Measurements from ENCODE around the gene NIBAN1. TPM values are rescaled to one million over a fixed set of nuclear protein-coding genes. Genes with fewer than 3 reads are reported as not detected.
A peak's percentile ranks its signal among the peaks of the same experiment; 100 is the strongest.

The NIBAN1 gene
- polyA plus RNA-seq, 3 donors: 10.2 to 24.6 (median 12.4) TPM

GRCh38 chr1:184975208-184975870, 1.0 kb upstream of the NIBAN1 start:
- H3K27me3 Mint-ChIP-seq (ENCODE audit: low read depth in 3 of 3): peaks cover 0 to 16% (median 3%) of the 10 kb centered on the region in 3 donors
- peak overlapping the region in 1 of 2 donors; percentile 80 for H3K4me3 Mint-ChIP-seq
- Histone ChIP-seq H3K27ac (ENCODE audit: low read depth in 1 of 2, low read length in 2 of 2) (no peak overlapping the region), H3K79me2 (ENCODE audit: insufficient read depth, low read length) (peaks cover 36% of the 10 kb centered on the region), H2AFZ (ENCODE audit: insufficient read depth, low read depth, low read length, poor library complexity, severe bottlenecking) (no peak overlapping the region), H3K4me3 (replicated peaks in 1 of 3; ENCODE audit: low read depth in 2 of 3, low read length in 3 of 3) (no peak overlapping the region), H4K20me1 (ENCODE audit: insufficient read depth, low read length) (peaks cover 4% of the 10 kb centered on the region), H3K4me2 (replicated peaks; ENCODE audit: extremely low read depth, low read length, poor library complexity, severe bottlenecking) (no peak overlapping the region), H3K9me3 (replicated peaks in 1 of 2; ENCODE audit: control insufficient read depth in 1 of 2, insufficient read depth in 1 of 2, low read length in 2 of 2) (no peaks in the 10 kb centered on the region), H3K36me3 (replicated peaks in 1 of 2; ENCODE audit: control insufficient read depth in 1 of 2, insufficient read depth in 2 of 2, low read length in 2 of 2) (no peaks in the 10 kb centered on the region), H3K9ac (ENCODE audit: insufficient read depth, low read length, poor library complexity, severe bottlenecking) (no peak overlapping the region), H3K27me3 (ENCODE audit: control insufficient read depth in 2 of 2, insufficient read depth in 2 of 2, low read length in 2 of 2) (no peaks in the 10 kb centered on the region), H3K4me1 (ENCODE audit: control insufficient read depth in 1 of 2, insufficient read depth in 2 of 2, low read length in 2 of 2) (peaks cover 28 to 39% of the 10 kb centered on the region in 2 donors)
- WGBS (ENCODE audit: insufficient coverage): 86% methylated on average over 4 of the region's 6 CpGs
- H3K36me3 Mint-ChIP-seq: peaks cover 0 to 4% of the 10 kb centered on the region in 2 donors
- peaks cover 0 to 3% (median 0%) of the 10 kb centered on the region in 7 donors for H3K9me3 Mint-ChIP-seq
- H3K4me1 Mint-ChIP-seq: peaks cover 46% of the 10 kb centered on the region
- intact Hi-C loops (cut with micrococcal nuclease): no loop called here
- no peak for DNase-seq
- TF ChIP-seq, protein P1, sequence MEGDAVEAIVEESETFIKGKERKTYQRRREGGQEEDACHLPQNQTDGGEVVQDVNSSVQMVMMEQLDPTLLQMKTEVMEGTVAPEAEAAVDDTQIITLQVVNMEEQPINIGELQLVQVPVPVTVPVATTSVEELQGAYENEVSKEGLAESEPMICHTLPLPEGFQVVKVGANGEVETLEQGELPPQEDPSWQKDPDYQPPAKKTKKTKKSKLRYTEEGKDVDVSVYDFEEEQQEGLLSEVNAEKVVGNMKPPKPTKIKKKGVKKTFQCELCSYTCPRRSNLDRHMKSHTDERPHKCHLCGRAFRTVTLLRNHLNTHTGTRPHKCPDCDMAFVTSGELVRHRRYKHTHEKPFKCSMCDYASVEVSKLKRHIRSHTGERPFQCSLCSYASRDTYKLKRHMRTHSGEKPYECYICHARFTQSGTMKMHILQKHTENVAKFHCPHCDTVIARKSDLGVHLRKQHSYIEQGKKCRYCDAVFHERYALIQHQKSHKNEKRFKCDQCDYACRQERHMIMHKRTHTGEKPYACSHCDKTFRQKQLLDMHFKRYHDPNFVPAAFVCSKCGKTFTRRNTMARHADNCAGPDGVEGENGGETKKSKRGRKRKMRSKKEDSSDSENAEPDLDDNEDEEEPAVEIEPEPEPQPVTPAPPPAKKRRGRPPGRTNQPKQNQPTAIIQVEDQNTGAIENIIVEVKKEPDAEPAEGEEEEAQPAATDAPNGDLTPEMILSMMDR (IDR thresholded peaks at IDR 0.05): no peak
- H3K27ac Mint-ChIP-seq: no peak overlapping the region

- peaks cover 0 to 3% (median 0%) of the 10 kb centered on the region in 7 donors for H3K9me3 Mint-ChIP-seq
- no peak for DNase-seq
- Histone ChIP-seq H3K36me3 (replicated peaks in 1 of 2; ENCODE audit: control insufficient read depth in 1 of 2, insufficient read depth in 2 of 2, low read length in 2 of 2) (no peaks in the 10 kb centered on the region), H4K20me1 (ENCODE audit: insufficient read depth, low read length) (peaks cover 7% of the 10 kb centered on the region), H3K79me2 (ENCODE audit: insufficient read depth, low read length) (peaks cover 42% of the 10 kb centered on the region), H2AFZ (ENCODE audit: insufficient read depth, low read depth, low read length, poor library complexity, severe bottlenecking) (peak overlapping the region; percentile 81), H3K27ac (ENCODE audit: low read depth in 1 of 2, low read length in 2 of 2) (peak overlapping the region in 1 of 2 donors; percentile 82), H3K9ac (ENCODE audit: insufficient read depth, low read length, poor library complexity, severe bottlenecking) (no peak overlapping the region), H3K4me1 (ENCODE audit: control insufficient read depth in 1 of 2, insufficient read depth in 2 of 2, low read length in 2 of 2) (peaks cover 31 to 41% of the 10 kb centered on the region in 2 donors), H3K27me3 (ENCODE audit: control insufficient read depth in 2 of 2, insufficient read depth in 2 of 2, low read length in 2 of 2) (no peaks in the 10 kb centered on the region), H3K9me3 (replicated peaks in 1 of 2; ENCODE audit: control insufficient read depth in 1 of 2, insufficient read depth in 1 of 2, low read length in 2 of 2) (no peaks in the 10 kb centered on the region), H3K4me3 (replicated peaks in 1 of 3; ENCODE audit: low read depth in 2 of 3, low read length in 3 of 3) (peak overlapping the region in 2 of 3 experiments; percentile 58 to 77), H3K4me2 (replicated peaks; ENCODE audit: extremely low read depth, low read length, poor library complexity, severe bottlenecking) (peak overlapping the region; percentile 75)
- intact Hi-C loops (cut with micrococcal nuclease): no loop called here
- WGBS (ENCODE audit: insufficient coverage): 86% methylated on average over 1 of the region's 4 CpGs
- TF ChIP-seq, protein P1 (IDR thresholded peaks at IDR 0.05): no peak
- peaks cover 0 to 16% (median 3%) of the 10 kb centered on the region in 3 donors for H3K27me3 Mint-ChIP-seq (ENCODE audit: low read depth in 3 of 3)
- H3K36me3 Mint-ChIP-seq: peaks cover 0 to 4% of the 10 kb centered on the region in 2 donors
- H3K4me1 Mint-ChIP-seq: peaks cover 51% of the 10 kb centered on the region
- H3K4me3 Mint-ChIP-seq: peak overlapping the region; percentile 80 to 87
- H3K27ac Mint-ChIP-seq: peak overlapping the region in 6 of 7 donors; percentile 23 to 88 (median 68)
Measured at GRCh38 chr1:184974837-184975115, 468 bp upstream of the NIBAN1 start.

Measured in CD14-positive monocyte (primary cell).